K562 (cell line): ENCODE results near the gene S100A10. TPM values are rescaled to one million over a fixed set of nuclear protein-coding genes. Genes with fewer than 3 reads are reported as not detected.

ENCODE experiments used
- CCNT2 ChIP-seq: IDR thresholded peaks from 2 replicates; pipeline ENCODE4 v1.6.1; 2011; ENCODE audit warnings: borderline replicate concordance, low read depth, mild to moderate bottlenecking, moderate library complexity, mixed read lengths, low read length; ENCODE audit not compliant: insufficient read length; ENCODE audit errors: extremely low read depth
- CREB3L1 ChIP-seq: fragments of 450-650 bp; IDR thresholded peaks from 2 replicates; pipeline ENCODE4 v1.6.1; 2014; ENCODE audit warnings: low read depth, mild to moderate bottlenecking, moderate library complexity, borderline replicate concordance
- CXXC5 ChIP-seq: fragments of 250-450 bp; sonication (Bioruptor Pico); IDR thresholded peaks from 2 replicates; pipeline ENCODE4 v1.8.0; 2022; ENCODE audit warnings: inconsistent platforms, mild to moderate bottlenecking, moderate library complexity
- EGR1 ChIP-seq: fragments of 450-650 bp; conservative IDR thresholded peaks from 2 replicates; pipeline ENCODE4 v1.6.1; 2017; ENCODE audit warnings: mild to moderate bottlenecking
- KDM5B ChIP-seq: fragments of 200-600 bp; sonication (generic); IDR thresholded peaks from 2 replicates; pipeline ENCODE4 v1.6.1; 2012; ENCODE audit warnings: low read depth, mild to moderate bottlenecking, moderate library complexity, low read length, control low read depth, inconsistent platforms; ENCODE audit not compliant: insufficient replicate concordance
- MTA3 ChIP-seq: fragments of 450-650 bp; formaldehyde crosslinking; IDR thresholded peaks from 2 replicates; pipeline ENCODE4 v1.6.1; 2017; ENCODE audit warnings: mild to moderate bottlenecking, borderline replicate concordance
- PHF20 ChIP-seq: fragments of 450-650 bp; IDR thresholded peaks from 2 replicates; pipeline ENCODE4 v1.6.1; 2018; ENCODE audit not compliant: partially characterized antibody
- POLR2H ChIP-seq: IDR thresholded peaks from 2 replicates; pipeline ENCODE4 v1.6.1; 2016; ENCODE audit warnings: missing genetic modification characterization, low read depth, mild to moderate bottlenecking, control low read depth, missing compliant biosample characterization, moderate library complexity
- VEZF1 ChIP-seq: fragments of 200-800 bp; sonication (Bioruptor generic); IDR thresholded peaks from 2 replicates; pipeline ENCODE4 v1.6.1; 2017; ENCODE audit warnings: missing genetic modification characterization, missing compliant biosample characterization
- ZBTB40 ChIP-seq, 2 experiments: fragments of 450-650 bp in 1 of 2; sonication (generic) in 1 of 2; formaldehyde crosslinking in 1 of 2; IDR thresholded peaks; 2 replicates each; pipeline versions ENCODE4 v1.7.1 to v1.9.0; 2016 to 2022; ENCODE audit warnings: inconsistent platforms in 1 of 2, mild to moderate bottlenecking in 1 of 2, missing genetic modification reagents in 1 of 2
- ZBTB8A ChIP-seq: fragments of 450-650 bp; IDR thresholded peaks from 2 replicates; pipeline ENCODE4 v1.6.1; 2018; ENCODE audit warnings: mild to moderate bottlenecking, moderate library complexity; ENCODE audit not compliant: partially characterized antibody
- ZKSCAN3 ChIP-seq: fragments of 250-450 bp; sonication (Bioruptor Pico); IDR thresholded peaks from 2 replicates; pipeline ENCODE4 v1.4.0; 2020
- ZNF217 ChIP-seq: sonication (generic); formaldehyde crosslinking; IDR thresholded peaks from 2 replicates; pipeline ENCODE4 v1.8.0; 2022; ENCODE audit warnings: mild to moderate bottlenecking, missing genetic modification reagents
- polyA plus RNA-seq, 8 experiments: library from polyadenylated mRNA; depleted of rRNA in 4 of 8; stranded (reverse) in 5 of 8; unstranded in 3 of 8; fragments of >200 nt; fragmentation: Nextera tagmentation in 2 of 8; fragmentation: Illumina TruSeq in 1 of 8; extraction: Ambion mirVana in 2 of 8; extraction: Trizol in 1 of 8; gene quantifications; 2 replicates each; pipeline versions ENCODE4 v1.2.1 to v1.2.3, GENCODE V29; 2011 to 2014; ENCODE audit warnings: inconsistent platforms in 1 of 8, missing spikeins in 1 of 8
- total RNA-seq, 7 experiments: library from RNA; depleted of rRNA in 6 of 7; stranded (reverse); fragments of >200 nt in 6 of 7; fragmentation: Illumina TruSeq in 2 of 7; extraction: Trizol in 2 of 7; gene quantifications; 2 replicates each; pipeline versions ENCODE4 v1.2.1 to v1.2.3, GENCODE V29; 2011 to 2021; ENCODE audit warnings: low replicate concordance in 1 of 7

S100A10 gene
- total and polyA plus RNA-seq, 9 of the 15 experiments (the other 6 are each of a cell fraction or from before 2014, with no cell fraction given), result 0.32 to 1.6 (median 0.50) TPM; not detected in 3

- TF ChIP-seq ZBTB40 (IDR thresholded peaks at IDR 0.05) (0 out of 2 replicates have a peak, but pooled peaks have one; percentile 28), ZBTB40 (CRISPR knock-in tag; IDR thresholded peaks at IDR 0.05) (no peak), ZBTB8A (no peak), POLR2H (tag) (peak; percentile 95), ZNF217 (CRISPR knock-in tag) (no peak), CXXC5 (peak; percentile 71), VEZF1 (CRISPR knock-in tag) (peak; percentile 96), EGR1 (peak; percentile 77), CREB3L1 (peak; percentile 81), CCNT2 (peak; percentile 59), PHF20 (no peak), MTA3 (0 out of 2 replicates have a peak, but pooled peaks have one; percentile 44), ZKSCAN3 (CRISPR knock-in tag) (no peak), KDM5B (peak; percentile 80)
Measured at GRCh38 chr1:152036267-152037216, 42.9 kb upstream of the S100A10 start, which contains the start of gene S100A11 (continued).
